Smooth muscle cell (in vitro differentiated cells): ENCODE data around the gene EIF4G2. TPM values are rescaled to one million over a fixed set of nuclear protein-coding genes. Genes with fewer than 3 reads are reported as not detected.

Experiments used
- DNase-seq: peaks from one replicate; lab custom pipeline; 2025; ENCODE audit not compliant: unreplicated experiment; lab: John Stamatoyannopoulos, UW
- H2AFZ ChIP-seq: fragments of 200-600 bp; sonication (generic); 2 replicates; pipeline ENCODE4 v1.6.0; 2016; ENCODE audit warnings: antibody characterized with exemption, low read depth, mild to moderate bottlenecking
- H3F3A ChIP-seq: fragments of 200-600 bp; sonication (generic); 2 replicates; pipeline ENCODE4 v1.6.0; 2017; ENCODE audit warnings: antibody characterized with exemption, low read depth
- H3K27ac ChIP-seq: fragments of 200-600 bp; sonication (generic); 2 replicates; pipeline ENCODE4 v1.5.1; 2016; ENCODE audit warnings: low read depth, mild to moderate bottlenecking
- H3K27me3 ChIP-seq: fragments of 200-600 bp; sonication (generic); 2 replicates; pipeline ENCODE4 v1.6.1; 2016; ENCODE audit warnings: low read depth, mild to moderate bottlenecking
- H3K36me3 ChIP-seq: fragments of 200-600 bp; sonication (generic); 2 replicates; pipeline ENCODE4 v1.5.1; 2016; ENCODE audit warnings: low read depth
- H3K4me1 ChIP-seq: fragments of 200-600 bp; sonication (generic); 2 replicates; pipeline ENCODE4 v1.5.1; 2016; ENCODE audit warnings: low read depth
- H3K4me2 ChIP-seq: fragments of 200-600 bp; sonication (generic); 2 replicates; pipeline ENCODE4 v1.6.0; 2016; ENCODE audit warnings: mild to moderate bottlenecking
- H3K4me3 ChIP-seq: fragments of 200-600 bp; sonication (generic); 2 replicates; pipeline ENCODE4 v1.5.1; 2016; ENCODE audit warnings: mild to moderate bottlenecking
- H3K79me2 ChIP-seq: fragments of 200-600 bp; sonication (generic); 2 replicates; pipeline ENCODE4 v1.6.0; 2016; ENCODE audit warnings: low read depth, mild to moderate bottlenecking
- H3K9ac ChIP-seq: fragments of 200-600 bp; sonication (generic); 2 replicates; pipeline ENCODE4 v1.6.0; 2016; ENCODE audit warnings: low read depth
- H3K9me3 ChIP-seq: fragments of 200-600 bp; sonication (generic); replicated peaks from 2 replicates; pipeline ENCODE4 v1.5.1; 2016; ENCODE audit warnings: low read depth
- H4K20me1 ChIP-seq: fragments of 200-600 bp; sonication (generic); 2 replicates; pipeline ENCODE4 v1.6.0; 2016; ENCODE audit warnings: low read depth
- WGBS: methylation state at CpG from one replicate; pipeline ENCODE4 v1.1.7; 2016; ENCODE audit warnings: low lambda C conversion rate; 5-methylcytosine and 5-hydroxymethylcytosine counted together
- polyA plus RNA-seq: library from polyadenylated mRNA; unstranded; fragments of >200 nt; fragmentation: Nextera tagmentation; extraction: Ambion mirVana; gene quantifications from 2 replicates; pipeline ENCODE4 v1.2.1, GENCODE V29; 2016
- total RNA-seq: library from RNA; depleted of rRNA; stranded (reverse); fragments of >200 nt; gene quantifications from 2 replicates; pipeline ENCODE4 v1.2.3, GENCODE V29; 2014
- TF ChIP-seq, protein P1 (sequence below): fragments of 200-600 bp; sonication (generic); IDR thresholded peaks from 2 replicates; pipeline ENCODE4 v1.5.1; 2017; ENCODE audit warnings: borderline replicate concordance, mild to moderate bottlenecking, antibody characterized with exemption; ENCODE audit not compliant: insufficient read depth, poor library complexity, severe bottlenecking

The EIF4G2 gene
- total and polyA plus RNA-seq, 2 experiments from 2014 or later: 666 to 1,014 TPM

DNA sequence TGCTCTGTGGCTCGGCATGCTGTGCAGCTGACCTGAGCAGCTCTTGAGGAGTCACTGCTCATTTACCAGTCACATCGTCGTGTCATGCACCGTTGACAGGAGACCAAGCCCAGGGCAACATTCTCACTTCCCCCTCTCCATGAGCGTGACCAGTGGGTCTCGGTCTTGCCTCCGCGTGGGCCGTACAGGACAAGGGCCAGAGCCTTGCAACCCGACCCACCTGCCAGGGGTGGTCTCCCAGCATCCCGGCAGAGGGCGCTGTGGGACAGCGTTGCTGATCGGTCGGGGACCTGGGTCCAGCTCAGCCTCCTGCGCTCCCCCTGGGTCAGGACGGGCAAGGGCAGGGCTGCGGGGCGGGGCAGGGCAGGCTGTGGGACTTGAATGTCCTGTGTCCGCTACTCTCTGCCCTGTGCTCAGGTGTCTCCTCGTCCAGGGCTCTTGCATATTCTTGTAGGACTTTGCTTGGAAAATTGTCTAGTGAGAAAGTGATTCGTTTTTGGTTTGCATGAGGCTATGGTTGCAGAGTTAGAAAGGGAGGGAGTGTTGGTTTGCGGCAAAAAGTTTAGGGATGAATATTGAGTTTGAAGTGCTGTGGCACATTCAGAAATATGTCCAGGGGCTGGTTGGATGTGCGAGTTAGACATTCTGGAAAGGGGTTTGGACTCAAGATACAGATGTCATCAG is 16.2 kb downstream of the EIF4G2 start:
- TF ChIP-seq, protein P1, sequence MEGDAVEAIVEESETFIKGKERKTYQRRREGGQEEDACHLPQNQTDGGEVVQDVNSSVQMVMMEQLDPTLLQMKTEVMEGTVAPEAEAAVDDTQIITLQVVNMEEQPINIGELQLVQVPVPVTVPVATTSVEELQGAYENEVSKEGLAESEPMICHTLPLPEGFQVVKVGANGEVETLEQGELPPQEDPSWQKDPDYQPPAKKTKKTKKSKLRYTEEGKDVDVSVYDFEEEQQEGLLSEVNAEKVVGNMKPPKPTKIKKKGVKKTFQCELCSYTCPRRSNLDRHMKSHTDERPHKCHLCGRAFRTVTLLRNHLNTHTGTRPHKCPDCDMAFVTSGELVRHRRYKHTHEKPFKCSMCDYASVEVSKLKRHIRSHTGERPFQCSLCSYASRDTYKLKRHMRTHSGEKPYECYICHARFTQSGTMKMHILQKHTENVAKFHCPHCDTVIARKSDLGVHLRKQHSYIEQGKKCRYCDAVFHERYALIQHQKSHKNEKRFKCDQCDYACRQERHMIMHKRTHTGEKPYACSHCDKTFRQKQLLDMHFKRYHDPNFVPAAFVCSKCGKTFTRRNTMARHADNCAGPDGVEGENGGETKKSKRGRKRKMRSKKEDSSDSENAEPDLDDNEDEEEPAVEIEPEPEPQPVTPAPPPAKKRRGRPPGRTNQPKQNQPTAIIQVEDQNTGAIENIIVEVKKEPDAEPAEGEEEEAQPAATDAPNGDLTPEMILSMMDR: peak; percentile 87
- Histone ChIP-seq H2AFZ (no peak overlapping the region), H4K20me1 (peaks cover 18% of the 10 kb centered on the region), H3F3A (peaks cover 32% of the 10 kb centered on the region), H3K4me2 (peak overlapping the region; percentile 71), H3K27me3 (no peaks in the 10 kb centered on the region), H3K9me3 (no peaks in the 10 kb centered on the region), H3K36me3 (peaks cover 13% of the 10 kb centered on the region), H3K27ac (no peak overlapping the region), H3K79me2 (no peaks in the 10 kb centered on the region), H3K4me3 (no peak overlapping the region), H3K9ac (no peak overlapping the region), H3K4me1 (no peaks in the 10 kb centered on the region)
- WGBS: 15% methylated on average over 23 of the region's 24 CpGs
- peak; percentile 68 for DNase-seq

DNA sequence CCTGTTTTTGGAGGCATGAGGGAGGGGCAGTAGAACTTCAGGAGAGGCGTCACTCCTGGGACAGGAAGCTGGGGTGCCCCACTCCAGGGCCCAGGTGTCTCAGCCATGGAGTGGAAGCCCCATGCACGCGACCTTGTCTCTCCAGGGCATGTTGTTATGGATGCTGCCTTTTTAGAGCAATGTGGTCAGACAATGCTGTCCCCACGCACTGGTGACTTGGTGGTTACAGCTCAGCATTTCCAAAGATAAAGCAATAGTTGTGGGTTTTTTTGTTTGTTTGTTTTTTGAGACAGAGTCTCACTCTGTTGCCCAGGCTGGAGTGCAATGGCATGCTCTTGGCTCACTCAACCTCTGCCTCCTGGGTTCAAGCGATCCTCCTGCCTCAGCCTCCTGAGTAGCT is 22.3 kb downstream of the EIF4G2 start:
- no peaks in the 10 kb centered on the region for H3K79me2 ChIP-seq
- H3K4me1 ChIP-seq: peaks cover 13% of the 10 kb centered on the region
- no peak overlapping the region for H3K4me2 ChIP-seq
- H3K27me3 ChIP-seq: no peaks in the 10 kb centered on the region
- no peak for DNase-seq
- WGBS: 87% methylated on average over 5 of the region's 5 CpGs
- H3K4me3 ChIP-seq: no peak overlapping the region
- TF ChIP-seq, protein P1: no peak
- no peak overlapping the region for H3K9ac ChIP-seq
- H3K36me3 ChIP-seq: no peaks in the 10 kb centered on the region
- no peaks in the 10 kb centered on the region for H4K20me1 ChIP-seq
- H3K9me3 ChIP-seq: no peaks in the 10 kb centered on the region
- H3K27ac ChIP-seq: no peak overlapping the region
- H3F3A ChIP-seq: no peaks in the 10 kb centered on the region
- H2AFZ ChIP-seq: no peak overlapping the region

DNA sequence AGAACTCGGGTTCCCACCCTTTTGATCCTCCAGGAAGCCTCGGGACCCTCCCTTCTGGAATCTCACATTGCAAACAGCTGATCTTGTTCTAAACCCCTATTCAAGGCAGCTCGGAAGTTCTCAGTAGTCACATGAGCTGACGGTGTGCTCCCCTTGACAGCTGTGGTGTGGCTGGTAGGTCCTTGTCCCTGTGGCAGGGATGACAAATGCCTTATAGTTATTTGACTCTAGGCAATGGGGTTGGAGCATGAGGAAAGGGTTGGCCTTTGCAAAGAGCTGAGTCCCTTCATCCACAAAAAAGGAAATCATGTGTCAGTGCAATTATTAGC is 23.6 kb downstream of the EIF4G2 start:
- no peak overlapping the region for H2AFZ ChIP-seq
- H3K4me1 ChIP-seq: peaks cover 13% of the 10 kb centered on the region
- H3K27me3 ChIP-seq: no peaks in the 10 kb centered on the region
- no peak overlapping the region for H3K4me2 ChIP-seq
- H3K27ac ChIP-seq: no peak overlapping the region
- H3K79me2 ChIP-seq: no peaks in the 10 kb centered on the region
- no peaks in the 10 kb centered on the region for H3K9me3 ChIP-seq
- H3F3A ChIP-seq: no peaks in the 10 kb centered on the region
- 83% methylated on average over 4 of the region's 4 CpGs for WGBS
- TF ChIP-seq, protein P1: no peak
- no peak overlapping the region for H3K4me3 ChIP-seq
- no peaks in the 10 kb centered on the region for H4K20me1 ChIP-seq
- no peak for DNase-seq
- no peak overlapping the region for H3K9ac ChIP-seq
- H3K36me3 ChIP-seq: no peaks in the 10 kb centered on the region
